ENCODE results near the gene TRIM28.
"Not testable (repeated sequence)": the region's sequence is repeated elsewhere in the genome, so short reads cannot be mapped to it uniquely, and the experiment has no call there.

Gene TRIM28

GRCh38 chr19:58561373-58562121, 17.7 kb downstream of the TRIM28 start:
- DNase-seq (ENCODE audit: low spot score), result no peak

- no peak for DNase-seq (ENCODE audit: low spot score)
Measured at GRCh38 chr19:58562122-58563033, 18.5 kb downstream of the TRIM28 start.

- DNase-seq (ENCODE audit: low spot score), result no peak
Measured at GRCh38 chr19:58563034-58563573, 19.2 kb downstream of the TRIM28 start.

- DNase-seq (ENCODE audit: low spot score), result no peak
Measured at GRCh38 chr19:58563823-58564222, 20.0 kb downstream of the TRIM28 start.

- no peak for DNase-seq (ENCODE audit: low spot score)
Measured at GRCh38 chr19:58566989-58567388, 23.1 kb downstream of the TRIM28 start.

- DNase-seq (ENCODE audit: low spot score), result no peak
Measured at GRCh38 chr19:58568453-58569130, 24.7 kb downstream of the TRIM28 start.

- no peak for DNase-seq (ENCODE audit: low spot score)
Measured at GRCh38 chr19:58569191-58569942, 25.5 kb downstream of the TRIM28 start.

- DNase-seq (ENCODE audit: low spot score), result no peak
Measured at GRCh38 chr19:58569943-58570670, 26.2 kb downstream of the TRIM28 start.

GRCh38 chr19:58570770-58571574, 27.1 kb downstream of the TRIM28 start:
- no peak for DNase-seq (ENCODE audit: low spot score)

- no peak for DNase-seq (ENCODE audit: low spot score)
Measured at GRCh38 chr19:58571575-58571947, 27.7 kb downstream of the TRIM28 start.

- no peak for DNase-seq (ENCODE audit: low spot score)
Measured at GRCh38 chr19:58572026-58572817, 28.4 kb downstream of the TRIM28 start.

- DNase-seq (ENCODE audit: low spot score), result peak; percentile 99
Measured at GRCh38 chr19:58572818-58573657, 29.2 kb downstream of the TRIM28 start, which contains the start of gene MZF1. Gene MZF1, minus strand, starts transcription at chr19:58573335. Its CDS starts 1,946 bp downstream, at chr19:58571389.

GRCh38 chr19:58573658-58574164, 29.8 kb downstream of the TRIM28 start:
- DNase-seq (ENCODE audit: low spot score), result no peak

- peak; percentile 88 for DNase-seq (ENCODE audit: low spot score)
Measured at GRCh38 chr19:58575183-58576041, 31.5 kb downstream of the TRIM28 start.

GRCh38 chr19:58577581-58577980, 33.7 kb downstream of the TRIM28 start:
- DNase-seq (ENCODE audit: low spot score), result not testable (repeated sequence)

GRCh38 chr19:58578012-58578925, 34.4 kb downstream of the TRIM28 start:
- no peak for DNase-seq (ENCODE audit: low spot score)
